Femur (tissue), 1 donor: ENCODE measurements around the gene SMCO2.
A peak's percentile ranks its signal among the peaks of the same experiment; 100 is the strongest.

ENCODE experiments used
- DNase-seq: peaks from one replicate; pipeline ENCODE4 v3.0.0-alpha.2; 2017

SMCO2 gene

DNA sequence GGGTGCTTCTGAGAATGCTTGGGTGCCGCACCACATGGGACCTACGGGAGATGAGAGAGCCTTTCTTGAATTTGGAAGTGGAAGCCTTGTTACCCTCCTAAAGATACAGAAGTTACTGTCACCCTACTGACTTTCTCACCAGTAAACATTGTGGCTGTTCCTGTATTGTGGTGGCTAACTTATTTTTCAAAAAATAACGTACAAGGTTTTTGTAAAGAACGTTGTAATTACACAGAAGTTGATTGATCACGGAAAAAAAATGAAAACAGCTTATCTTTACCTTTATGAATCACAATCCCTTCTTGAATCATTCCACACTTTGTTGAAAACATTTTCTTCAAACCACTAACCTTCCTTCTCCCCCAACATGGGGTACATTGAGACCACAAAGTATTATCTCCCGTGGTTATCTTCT lies 55.5 kb downstream of the SMCO2 start:
- no peak for DNase-seq

DNA sequence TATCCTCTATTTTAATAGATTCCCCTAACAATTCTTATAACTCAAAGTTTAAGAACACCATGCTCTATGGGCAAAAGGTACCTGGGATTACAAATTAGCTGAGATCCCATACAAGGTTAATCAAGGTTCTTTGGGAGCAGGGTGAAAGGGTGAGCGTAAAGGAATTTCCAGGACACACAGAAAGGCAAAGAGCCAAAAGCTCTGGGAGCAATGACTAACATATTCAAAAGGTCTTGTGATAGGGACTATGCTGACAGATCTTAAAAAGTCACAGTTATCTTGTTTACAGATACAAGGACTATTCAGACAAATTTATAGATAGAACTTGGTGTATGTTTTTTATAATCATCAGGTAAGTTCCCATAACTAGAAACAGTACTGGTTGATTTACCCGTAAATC lies 58.0 kb downstream of the SMCO2 start:
- DNase-seq = no peak

DNA sequence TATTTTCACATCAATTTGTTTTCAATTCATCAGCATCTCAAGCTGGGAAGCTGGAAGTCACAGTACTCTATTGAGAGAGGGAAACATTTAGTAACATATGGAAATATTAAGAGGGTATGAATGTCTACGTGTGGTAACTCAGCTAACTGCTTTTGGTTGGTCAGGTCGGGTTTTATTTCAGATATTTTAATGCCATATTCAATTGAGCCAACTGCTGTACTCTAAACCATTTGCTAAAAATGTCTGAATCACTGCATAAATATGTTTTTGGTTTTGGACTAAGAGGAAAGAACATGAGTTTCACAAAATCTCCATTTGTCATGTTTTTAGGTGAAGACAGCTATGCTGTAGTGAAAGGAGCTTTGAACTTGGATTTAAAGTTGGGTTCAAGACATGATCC lies 58.6 kb downstream of the SMCO2 start:
- no peak for DNase-seq

DNA sequence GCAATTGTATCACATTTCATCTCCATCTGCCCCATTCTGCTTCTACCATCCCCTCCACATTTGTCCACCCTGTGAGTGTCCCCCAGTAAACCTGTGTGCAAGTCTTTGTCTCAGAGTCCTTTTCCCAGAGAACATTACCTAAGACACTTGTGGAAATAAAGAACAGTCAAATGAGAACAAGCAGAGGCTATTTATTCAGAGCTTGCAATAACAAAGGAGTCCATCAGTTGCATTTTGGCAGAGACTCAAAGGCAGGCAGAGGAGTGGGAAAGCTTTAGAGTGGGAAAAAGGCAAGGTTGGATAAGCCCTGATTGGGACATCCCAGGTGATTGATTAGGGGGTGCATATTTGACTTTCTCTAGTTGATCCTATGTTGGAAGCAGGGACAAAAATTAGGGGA lies 59.2 kb downstream of the SMCO2 start:
- no peak for DNase-seq

DNA sequence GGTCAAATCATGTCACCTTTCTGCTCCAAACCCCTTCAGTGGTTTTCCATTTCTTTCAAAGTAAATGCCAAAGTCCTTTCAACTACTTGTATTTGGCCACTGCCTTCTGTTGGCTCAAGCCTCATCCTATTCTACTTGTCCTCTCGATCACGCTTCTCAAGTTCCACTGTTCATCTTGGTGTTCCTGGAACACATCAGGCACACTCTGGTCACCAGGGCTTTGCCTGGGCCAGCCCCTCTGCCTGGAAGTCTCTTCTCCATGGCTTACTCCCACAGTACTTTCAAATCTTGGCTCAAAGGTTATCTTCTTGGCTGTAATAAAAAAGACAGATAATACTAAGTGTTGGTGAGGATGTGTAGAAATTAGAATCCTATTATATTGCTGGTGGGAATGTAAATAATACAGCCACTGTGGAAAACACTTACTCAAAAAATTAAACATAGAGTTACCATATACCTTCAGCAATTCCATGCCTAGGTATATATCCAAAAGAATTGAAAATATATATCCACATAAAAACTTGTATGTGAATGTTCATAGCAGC lies 60.2 kb downstream of the SMCO2 start:
- no peak for DNase-seq

DNA sequence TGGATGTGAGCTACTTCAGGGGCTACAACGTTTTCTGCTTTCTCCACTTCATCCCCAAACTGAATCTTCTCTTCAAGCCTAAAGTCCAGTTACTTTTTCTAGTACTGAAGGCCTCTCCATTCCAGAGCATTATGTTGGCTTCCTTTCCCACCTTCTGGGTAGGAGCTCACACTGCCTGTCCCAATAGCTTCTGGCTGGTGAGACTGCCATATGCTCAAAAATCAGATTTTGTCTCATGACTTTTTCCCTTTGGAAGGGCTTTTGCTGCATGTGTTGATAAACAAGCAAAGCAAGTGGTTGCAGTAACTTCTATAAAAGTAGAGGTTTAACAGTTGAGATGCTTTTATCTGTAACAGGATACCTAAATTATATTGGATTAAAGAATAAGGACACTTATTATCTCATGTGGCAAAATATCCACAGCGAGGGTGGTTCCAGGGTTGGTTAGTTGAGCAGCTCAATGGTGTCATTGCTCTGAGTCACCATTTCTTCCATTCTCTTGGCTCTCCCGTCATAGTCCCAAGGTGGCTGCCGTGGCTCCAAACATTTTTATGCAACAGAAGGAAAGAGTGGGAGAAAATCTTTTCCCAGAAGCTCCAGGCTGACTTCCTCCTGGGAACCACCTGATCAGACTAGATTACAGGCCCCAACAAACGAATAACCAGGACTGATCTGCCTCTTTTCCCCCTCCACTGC lies 62.3 kb downstream of the SMCO2 start:
- DNase-seq = no peak

DNA sequence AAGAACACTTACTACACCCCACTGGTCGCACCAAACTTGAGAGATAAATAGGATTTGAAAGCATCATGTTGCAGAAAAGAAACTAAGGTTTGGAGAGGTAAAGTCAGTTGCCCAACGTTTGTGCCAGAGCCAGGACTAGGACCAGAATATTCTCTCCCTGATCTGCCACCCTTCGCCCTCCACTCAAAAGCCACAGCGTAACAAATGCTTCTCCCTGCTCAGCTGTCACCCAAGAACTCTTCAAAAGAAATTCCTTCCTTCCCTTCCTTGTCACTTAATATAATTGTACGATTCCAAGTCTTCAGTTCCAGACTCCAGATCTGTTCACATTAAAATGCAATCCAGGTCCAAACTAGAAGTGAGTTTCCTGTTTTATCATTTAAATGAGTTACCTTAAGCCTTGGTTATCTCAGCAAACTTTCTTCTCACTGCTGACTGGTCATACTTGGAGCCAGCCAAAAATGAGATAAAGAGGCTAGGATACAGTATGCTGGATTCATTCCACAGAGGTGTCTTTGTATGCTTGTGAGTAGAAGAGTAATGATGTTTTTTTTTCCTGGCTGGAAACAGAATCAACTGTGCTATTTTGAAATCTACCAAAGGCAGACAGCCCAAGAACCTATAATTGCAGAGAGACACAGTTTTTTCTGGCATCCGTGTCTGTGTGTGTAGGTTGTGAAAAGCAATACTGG lies 64.6 kb downstream of the SMCO2 start:
- peak; percentile 42 for DNase-seq

DNA sequence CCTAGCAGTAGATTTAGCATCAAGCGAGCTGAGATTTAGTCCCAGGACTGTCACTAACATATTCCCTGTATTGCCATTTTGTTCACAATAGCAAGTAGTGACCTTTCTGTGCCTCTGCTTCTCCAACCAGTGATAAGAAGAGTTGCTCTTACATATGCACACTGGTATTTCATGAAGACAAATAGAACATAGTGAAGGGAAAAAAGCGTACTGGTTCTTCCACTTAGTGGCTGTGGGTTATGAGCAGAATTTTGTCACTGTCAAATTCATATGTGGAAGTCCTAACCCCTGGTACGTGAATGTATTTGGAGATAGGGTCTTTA lies 65.1 kb downstream of the SMCO2 start:
- no peak for DNase-seq

DNA sequence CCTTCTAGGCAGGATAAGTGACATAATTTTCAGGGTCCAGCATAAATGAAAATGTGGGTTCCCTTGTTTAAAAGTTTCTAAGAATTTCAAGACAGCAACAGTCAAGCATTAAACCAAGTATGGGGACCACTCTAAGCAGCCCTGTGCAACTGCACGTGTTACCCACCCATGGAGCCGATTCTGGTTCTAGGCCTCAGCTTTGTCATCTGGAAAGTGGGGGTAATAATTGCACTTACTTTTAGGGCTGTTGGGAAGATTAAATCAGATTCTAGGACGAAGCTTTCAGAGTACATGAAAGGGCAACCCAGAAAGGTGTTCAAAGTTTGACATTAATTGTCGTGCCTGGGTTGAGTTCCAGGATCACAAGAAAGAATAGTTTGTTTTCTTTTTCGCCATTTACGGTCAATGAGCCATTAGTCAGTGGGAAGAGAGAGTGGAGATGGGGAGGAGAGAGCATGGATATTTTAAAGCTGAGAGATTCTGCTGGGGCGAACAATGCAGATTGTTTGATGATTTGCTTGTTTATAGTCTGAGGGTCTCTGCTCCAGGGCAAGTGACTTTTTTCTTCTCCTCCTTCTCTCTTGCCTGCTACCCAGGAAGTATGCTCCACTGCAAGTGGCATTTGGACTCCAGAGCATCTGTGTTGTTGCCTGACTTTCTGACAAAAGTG lies 66.8 kb downstream of the SMCO2 start:
- no peak for DNase-seq

DNA sequence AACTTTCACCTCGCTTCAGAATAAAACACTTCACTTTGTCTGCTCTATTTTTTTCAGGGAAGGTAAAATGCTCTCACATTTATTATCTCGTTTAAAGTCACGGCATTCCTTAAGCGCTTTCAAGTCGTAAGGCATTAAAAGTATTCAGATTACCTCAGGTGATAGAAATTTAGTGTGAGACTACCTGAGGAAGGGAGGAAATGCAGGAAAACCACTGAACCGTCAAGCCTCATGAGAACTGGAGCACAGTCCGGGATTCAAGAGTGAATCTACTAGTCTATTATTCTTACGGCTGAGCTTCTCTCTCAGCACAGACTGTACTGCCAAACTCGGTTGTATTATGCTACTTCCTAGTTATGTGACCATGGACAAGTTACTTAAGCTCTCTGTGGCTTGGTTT lies 69.1 kb downstream of the SMCO2 start:
- no peak for DNase-seq

DNA sequence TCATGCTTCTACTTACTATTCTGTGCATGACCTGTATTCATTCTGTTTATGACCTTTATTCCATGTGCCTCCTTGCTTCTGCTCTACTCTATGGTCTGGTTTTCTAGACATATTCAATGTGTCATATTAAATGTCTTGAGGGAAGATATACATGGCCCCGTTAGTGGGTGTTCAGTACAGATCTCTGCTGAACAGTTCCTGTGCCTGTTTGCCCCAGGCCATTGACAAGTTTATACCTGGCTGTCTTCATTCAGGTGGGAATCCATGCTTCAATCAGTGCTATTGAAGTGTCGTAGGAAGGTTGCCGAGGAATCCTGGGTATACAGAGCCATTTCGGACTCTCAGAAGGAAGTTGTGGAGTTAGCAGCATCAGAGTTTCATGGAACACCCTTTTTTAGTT lies 70.1 kb downstream of the SMCO2 start:
- DNase-seq = no peak

DNA sequence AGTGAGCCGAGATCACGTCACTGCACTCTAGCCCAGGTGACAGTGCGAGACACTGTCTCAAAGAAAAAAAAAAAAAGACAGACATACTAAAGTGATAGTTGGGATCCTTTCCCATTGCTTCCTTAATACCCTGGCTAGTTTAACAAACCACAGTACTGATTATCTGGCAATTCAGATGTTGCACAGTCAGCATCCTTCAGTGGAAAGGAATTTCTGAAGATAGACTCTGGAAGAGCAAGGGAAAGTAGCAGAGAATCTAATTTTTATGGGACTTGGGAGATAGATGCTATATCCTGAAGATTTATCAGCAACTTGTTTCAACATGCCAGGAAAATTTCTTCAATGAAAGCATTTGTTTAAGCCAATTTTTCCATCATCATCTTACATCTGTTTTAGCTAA lies 71.0 kb downstream of the SMCO2 start:
- DNase-seq = no peak

DNA sequence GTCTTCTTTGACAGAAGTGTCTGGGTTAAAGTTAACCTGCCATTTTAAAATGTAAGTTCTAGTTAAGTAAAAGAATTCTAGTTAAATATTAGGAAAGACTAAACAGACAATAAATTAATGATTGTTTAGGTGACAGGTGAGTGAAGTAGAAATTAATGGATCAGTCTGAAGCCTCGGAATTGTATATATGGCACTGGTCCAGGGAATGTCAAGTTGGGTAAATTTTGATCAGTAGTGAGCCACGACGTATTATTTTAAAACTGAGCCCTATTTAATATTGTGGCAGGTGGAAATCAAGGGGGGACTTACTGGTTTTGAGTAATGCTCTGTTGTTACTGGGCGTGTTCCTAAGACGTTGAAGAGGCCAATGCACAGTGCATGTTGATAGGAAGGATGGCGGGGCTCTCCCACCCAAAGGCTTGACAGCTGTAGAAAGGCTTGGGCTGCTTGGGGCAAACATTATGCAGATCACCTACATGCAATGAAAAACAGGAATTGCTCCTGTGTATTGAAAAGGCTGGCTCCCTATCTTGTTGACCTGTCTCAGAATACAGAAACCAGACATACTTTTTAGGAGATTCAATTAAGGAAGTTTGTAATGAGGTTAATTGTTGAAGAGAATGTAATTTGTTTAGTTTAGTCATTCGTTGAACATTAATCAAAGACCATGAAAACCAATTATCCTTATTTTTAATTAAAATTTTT lies 71.6 kb downstream of the SMCO2 start:
- DNase-seq = no peak

DNA sequence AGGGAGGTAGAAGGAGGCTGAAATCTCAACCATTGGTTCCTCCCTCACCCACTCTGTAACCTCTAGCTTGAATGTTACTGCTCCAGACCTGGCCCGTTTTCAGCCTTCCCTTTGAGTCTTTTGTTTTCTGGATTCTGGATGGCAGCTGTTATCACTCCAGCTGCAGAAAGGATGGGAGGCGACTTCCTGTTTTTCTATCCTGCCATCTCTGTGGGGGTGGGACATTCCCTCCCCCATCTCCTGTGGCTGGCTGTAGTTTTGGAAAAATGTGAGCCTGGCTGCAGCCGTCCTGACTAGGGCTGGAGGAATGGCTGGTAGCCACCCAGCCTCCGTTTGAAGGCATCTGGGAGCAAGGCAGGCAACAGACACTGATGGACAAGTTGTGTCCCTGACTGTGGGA lies 74.5 kb downstream of the SMCO2 start:
- DNase-seq = peak; percentile 36

DNA sequence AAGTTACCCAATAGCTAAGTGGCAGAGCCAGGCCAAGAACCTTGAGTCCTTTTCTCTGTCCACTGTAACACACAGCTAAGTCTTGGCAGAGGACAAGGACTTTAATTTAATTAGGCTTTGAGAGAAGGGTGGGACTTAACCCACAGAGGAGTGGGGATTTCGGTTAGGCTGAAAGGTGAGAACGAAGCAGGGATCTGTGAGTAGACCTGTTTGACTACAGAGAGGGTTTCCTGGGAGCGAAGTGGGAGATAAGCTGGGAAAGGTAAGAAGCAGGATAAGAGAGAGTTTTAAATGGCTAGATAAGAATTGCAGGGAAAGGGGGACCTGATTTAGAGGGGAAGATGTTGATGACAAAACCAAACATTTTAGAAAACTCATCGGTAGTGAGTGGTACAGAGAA lies 75.4 kb downstream of the SMCO2 start:
- DNase-seq = no peak

DNA sequence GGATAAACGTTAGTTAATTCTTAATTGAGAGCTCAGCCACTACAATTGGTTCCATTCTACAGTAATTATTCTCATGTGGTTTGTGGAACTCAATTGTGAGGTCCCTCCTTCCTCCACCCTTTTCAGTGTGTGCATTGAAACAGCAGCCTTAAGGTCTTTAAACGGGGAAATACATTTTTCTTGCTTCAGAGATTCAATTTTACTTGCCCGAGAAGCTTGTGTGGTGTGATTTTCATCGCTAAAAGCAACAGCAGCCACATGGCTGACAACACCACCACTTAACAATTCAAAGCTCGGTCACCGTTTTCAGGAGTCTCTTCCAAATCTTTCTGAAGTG lies 76.7 kb downstream of the SMCO2 start:
- DNase-seq = no peak

DNA sequence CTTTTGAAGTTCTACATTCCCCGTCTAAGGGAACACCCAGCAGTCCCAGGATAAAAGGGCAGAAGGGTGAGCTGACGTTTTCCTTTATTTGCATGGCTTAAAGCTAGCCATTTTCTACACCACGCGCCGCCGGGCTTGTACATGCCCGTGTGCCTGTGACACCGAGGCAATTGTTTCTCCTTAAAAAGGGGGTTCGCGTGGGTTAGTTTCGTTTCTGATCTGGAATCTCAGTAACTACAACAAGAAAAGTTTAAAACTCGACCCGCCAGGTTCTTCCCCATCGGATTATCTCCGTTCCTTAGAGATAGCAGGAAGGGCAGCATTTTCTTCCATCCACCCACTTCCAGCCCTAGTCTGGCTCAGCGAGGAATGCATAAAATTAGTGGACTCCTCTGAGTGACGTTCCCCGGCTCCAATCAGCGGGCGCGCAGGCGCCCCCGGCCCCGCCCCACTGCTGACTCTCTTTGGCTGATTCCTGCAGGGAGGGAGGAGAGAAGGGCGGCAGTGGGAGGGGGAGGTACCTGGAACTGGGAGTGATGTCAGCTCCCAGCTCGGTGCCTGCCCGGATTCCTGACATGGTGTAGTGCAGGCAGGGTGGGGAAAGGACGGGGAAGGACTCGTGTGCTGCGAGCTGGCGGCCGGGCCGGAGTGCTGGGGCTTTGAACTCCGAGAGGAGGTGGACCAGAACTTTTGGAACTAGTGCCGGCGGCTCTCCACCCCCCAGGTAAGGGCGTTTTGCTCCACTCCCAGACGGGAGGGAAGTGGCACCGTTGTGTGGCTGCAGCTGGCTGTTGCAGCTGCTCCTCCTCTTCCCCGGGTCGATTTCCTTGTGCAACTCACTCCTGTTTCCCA lies 77.3 kb downstream of the SMCO2 start, which contains the start of gene PPFIBP1:
TSS of gene PPFIBP1 (plus strand) at position 565 of the 852 bp plus-strand sequence. CDS start 109,191 bp downstream, outside the sequence.
- DNase-seq = peak; percentile 100

DNA sequence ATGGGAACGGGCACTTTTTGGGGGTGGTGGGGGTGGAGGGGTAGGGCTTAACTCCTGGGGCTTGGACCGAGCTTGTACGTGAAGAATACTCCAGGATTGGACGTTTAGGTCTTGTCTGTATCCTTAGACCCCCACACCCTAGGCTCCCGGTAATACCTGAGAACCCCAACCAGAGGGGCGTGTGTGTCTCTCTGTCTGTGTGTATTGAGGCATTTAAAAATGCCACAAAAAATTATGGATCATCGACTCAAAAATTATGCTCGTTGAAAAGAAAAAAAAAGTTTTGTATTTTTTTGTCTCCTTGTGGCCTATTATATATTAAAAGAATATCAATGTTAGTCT lies 77.9 kb downstream of the SMCO2 start:
- no peak for DNase-seq

DNA sequence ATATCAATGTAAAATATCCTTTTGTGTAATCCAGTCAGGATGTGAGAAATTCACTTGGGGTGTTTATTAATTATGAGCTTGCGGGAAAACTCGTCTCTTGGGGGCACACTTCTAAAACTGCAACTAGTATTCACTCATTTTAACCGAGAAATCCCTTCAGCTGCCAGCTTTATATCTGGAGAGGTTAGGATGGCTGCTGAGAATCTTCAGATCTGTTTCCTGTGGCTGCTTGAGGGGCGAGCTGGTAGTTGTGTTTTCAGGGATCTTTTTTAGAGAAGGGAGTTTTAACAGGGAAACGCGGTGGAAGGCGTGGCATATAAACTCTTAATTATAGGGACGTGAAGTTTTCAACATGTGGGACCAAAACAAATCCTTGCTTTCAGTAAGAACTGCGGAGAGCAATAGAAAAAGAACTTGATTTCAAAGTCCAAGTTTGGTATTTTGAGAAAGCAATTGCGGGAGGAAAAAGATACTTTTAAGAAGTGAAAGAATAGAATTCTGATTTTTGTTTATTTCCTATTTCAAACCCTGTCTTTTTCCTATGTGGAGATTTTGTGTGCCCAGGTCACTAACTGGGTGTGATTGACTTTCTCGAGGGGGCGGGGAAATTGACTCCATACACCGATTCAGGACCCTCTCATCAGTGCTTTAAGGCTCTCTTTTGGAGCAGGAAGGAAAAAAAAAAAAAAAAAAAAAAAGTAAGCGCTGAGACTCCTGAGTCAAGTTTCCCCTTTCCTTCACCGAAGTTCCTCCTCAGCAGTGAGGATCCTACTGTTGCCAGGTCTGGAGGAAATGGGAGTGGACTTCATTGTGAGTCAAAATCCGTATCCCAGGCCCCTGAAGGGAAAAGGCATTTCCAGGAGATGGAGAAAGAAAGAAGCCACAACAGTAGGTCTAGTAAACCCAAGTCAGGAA lies 78.6 kb downstream of the SMCO2 start:
- DNase-seq = peak; percentile 62

DNA sequence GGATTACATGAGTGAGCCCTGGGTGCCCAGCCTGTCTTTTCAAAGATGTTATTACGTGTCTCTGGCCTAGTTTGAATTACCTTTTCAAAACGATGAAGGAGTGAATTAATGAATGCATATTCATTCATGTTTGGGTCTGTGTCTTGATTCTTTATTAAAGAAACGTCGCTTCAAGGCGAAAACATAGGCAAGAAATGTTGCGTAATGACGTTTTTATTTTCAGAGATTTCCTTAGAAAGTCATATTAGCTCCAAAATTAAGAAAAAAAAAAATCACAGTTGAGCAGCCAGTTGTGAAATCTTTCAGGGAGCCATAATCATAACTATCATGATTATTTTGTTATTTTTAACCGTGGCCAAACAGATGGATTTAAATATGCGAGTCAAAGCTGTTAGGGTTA lies 81.0 kb downstream of the SMCO2 start:
- no peak for DNase-seq

DNA sequence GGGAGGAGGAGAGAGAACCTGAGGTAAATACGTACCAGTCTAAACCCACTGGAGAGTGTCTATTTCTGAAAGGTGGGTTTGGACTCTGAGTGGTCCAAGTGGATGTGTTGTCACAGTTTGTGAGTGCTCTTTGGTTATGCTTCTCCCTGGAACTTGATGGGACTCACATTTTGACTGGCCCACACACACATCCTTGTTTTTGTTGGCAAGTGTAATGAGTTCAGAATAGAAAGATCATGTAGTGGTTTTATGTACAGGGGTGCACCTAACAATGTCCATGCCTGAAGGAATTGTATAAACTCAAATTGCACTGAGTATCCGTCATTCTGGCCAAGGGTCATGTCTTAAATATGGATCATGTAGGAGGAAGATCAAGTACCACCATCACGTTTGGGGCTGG lies 82.3 kb downstream of the SMCO2 start:
- no peak for DNase-seq
